ENCODE data around the gene ZIK1. TPM values are rescaled to one million over a fixed set of nuclear protein-coding genes. Genes with fewer than 3 reads are reported as not detected.

Gene ZIK1
- total and polyA plus RNA-seq, 2 of the 4 experiments (the other 2 are of a cell fraction): 4.1 to 11.8 TPM

DNA sequence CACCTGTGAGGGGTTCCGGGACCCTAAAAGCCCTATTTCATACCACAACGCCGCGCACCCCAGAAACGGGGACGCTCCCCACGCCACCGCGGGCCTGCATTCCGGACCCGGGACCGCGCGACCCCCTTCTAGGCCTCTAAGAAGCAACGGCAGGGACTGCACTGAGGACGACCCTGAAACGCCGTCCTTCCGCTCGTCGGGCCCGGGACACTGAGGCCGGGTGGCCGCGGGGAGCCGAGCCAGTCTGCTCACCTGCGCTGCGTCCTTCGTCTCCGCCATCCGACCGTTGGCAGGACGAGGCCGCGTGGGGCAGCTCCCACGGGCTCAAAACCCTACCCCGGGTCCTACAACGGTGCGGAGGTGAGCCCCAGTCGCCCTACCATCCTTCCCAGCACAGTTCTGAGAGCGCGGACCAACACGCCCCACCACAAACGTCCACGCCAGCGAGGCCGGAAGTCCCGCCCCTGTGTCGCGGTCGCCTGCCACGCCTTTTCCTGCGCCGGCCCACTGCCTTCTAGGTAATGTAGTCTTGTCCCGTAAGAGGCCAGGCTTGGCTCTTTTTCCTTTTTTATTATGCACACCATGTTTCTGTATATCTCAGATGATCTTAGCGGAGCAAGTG is 24.4 kb upstream of the ZIK1 start, which contains the start of gene ZNF550:
TSS of gene ZNF550 (minus strand) at position 460 of the 622 bp plus-strand sequence. CDS start at position 279, 181 bp downstream.
- Histone ChIP-seq H4K20me1 (ENCODE audit: insufficient read depth, low read length) (no peaks in the 10 kb centered on the region), H3K9me3 (ENCODE audit: control insufficient read depth, insufficient read depth, low read length) (peaks cover 14% of the 10 kb centered on the region), H3K14ac (replicated peaks; ENCODE audit: low read depth, low read length) (peak within 1 kb of the TSS; percentile 66), H2AK9ac (replicated peaks; ENCODE audit: low read depth, low read length, poor library complexity) (peak within 1 kb of the TSS; percentile 90), H3K4me2 (ENCODE audit: low read depth, low read length) (peak within 1 kb of the TSS; percentile 90), H2BK5ac (ENCODE audit: low read depth, low read length, poor library complexity, severe bottlenecking) (peak within 1 kb of the TSS; percentile 88), H2BK15ac (ENCODE audit: low read depth, low read length) (peak within 1 kb of the TSS; percentile 68; the same call in 1 of the 3 replicates), H3K27ac (ENCODE audit: insufficient read depth, low read length) (peak within 1 kb of the TSS; percentile 75), H3K79me1 (ENCODE audit: low read depth in 1 of 2, low read length in 2 of 2) (peaks cover 9 to 29% of the 10 kb centered on the region in 2 experiments; a peak in 3 of 4 replicates), H3K9me1 (ENCODE audit: insufficient read depth, low read length) (no peaks in the 10 kb centered on the region), H3K18ac (ENCODE audit: low read depth, low read length) (peak within 1 kb of the TSS; percentile 71), H3K9ac (ENCODE audit: low read depth, low read length) (peak within 1 kb of the TSS; percentile 91), H3K27me3 (ENCODE audit: control insufficient read depth, insufficient read depth, low read length) (no peaks in the 10 kb centered on the region), H3K4me1 (ENCODE audit: control insufficient read depth, insufficient read depth, low read length) (peaks cover 2% of the 10 kb centered on the region), H4K8ac (ENCODE audit: low read depth in 2 of 2, low read length in 2 of 2) (peak within 1 kb of the TSS; percentile 50 to 88), H2BK120ac (ENCODE audit: low read depth, low read length) (peak within 1 kb of the TSS; percentile 32; the same call in 1 of the 2 replicates), H3K4me3 (ENCODE audit: insufficient read depth, low read depth, low read length) (peak within 1 kb of the TSS; percentile 95), H2AK5ac (ENCODE audit: low read depth, low read length) (peak within 1 kb of the TSS; percentile 60), H2BK20ac (ENCODE audit: low read depth, low read length) (peak within 1 kb of the TSS; percentile 41; the same call in 1 of the 2 replicates), H3K36me3 (ENCODE audit: control insufficient read depth, insufficient read depth, low read length) (peaks cover 14% of the 10 kb centered on the region), H2AFZ (replicated peaks; ENCODE audit: low read length, poor library complexity) (peak within 1 kb of the TSS; percentile 97), H3K4ac (ENCODE audit: low read depth, low read length) (peak within 1 kb of the TSS; percentile 58), H4K91ac (ENCODE audit: insufficient read depth, low read depth, low read length) (peak within 1 kb of the TSS; percentile 58; the same call in 1 of the 2 replicates), H4K5ac (ENCODE audit: low read depth, low read length) (peak within 1 kb of the TSS; percentile 87), H3K23ac (ENCODE audit: low read depth, low read length) (peak within 1 kb of the TSS; percentile 70), H3K56ac (ENCODE audit: extremely low read depth, insufficient read depth, low read length) (no peak within 1 kb of the TSS)
- TF ChIP-seq CHD1 (IDR thresholded peaks at IDR 0.05; ENCODE audit: low read depth, low read length) (no peak), MAFK (IDR thresholded peaks at IDR 0.05; ENCODE audit: low read depth, low read length) (no peak), MXI1 (IDR thresholded peaks at IDR 0.05; ENCODE audit: borderline replicate concordance, low read depth, low read length) (peak; percentile 87), POLR2A (IDR thresholded peaks at IDR 0.05; ENCODE audit: low read depth, low read length) (peak; percentile 52; the same call in 1 of the 2 replicates), CEBPB (IDR thresholded peaks at IDR 0.05; ENCODE audit: low read depth, low read length) (no peak), RCOR1 (IDR thresholded peaks at IDR 0.05; ENCODE audit: insufficient replicate concordance, low read length) (no peak)
- TF ChIP-seq, protein P1, sequence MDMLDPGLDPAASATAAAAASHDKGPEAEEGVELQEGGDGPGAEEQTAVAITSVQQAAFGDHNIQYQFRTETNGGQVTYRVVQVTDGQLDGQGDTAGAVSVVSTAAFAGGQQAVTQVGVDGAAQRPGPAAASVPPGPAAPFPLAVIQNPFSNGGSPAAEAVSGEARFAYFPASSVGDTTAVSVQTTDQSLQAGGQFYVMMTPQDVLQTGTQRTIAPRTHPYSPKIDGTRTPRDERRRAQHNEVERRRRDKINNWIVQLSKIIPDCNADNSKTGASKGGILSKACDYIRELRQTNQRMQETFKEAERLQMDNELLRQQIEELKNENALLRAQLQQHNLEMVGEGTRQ (IDR thresholded peaks at IDR 0.05; ENCODE audit: low read depth, low read length): no peak
- WGBS, 2 experiments (ENCODE audit: extremely low coverage in 2 of 2, insufficient read length in 1 of 2): 0% methylated on average over 29 of the region's 56 CpGs; no CpG with 5 or more reads in 1 of the 2 experiments
- DNase-seq (peak; percentile 83), ATAC-seq (ENCODE audit: low read depth) (peak; percentile 98)
- dilution Hi-C loops (cut with HindIII; ENCODE audit: low sequenced_read_pairs, unreplicated experiment): no loop called here
- no TSS peak for BruUV-seq (replicated peaks)
- in situ Hi-C loops (cut with MboI; ENCODE audit: low sequenced_read_pairs): no loop called here
- intact Hi-C loops (cut with micrococcal nuclease): no loop called here
- ChIA-PET POLR2A (ENCODE audit: unreplicated experiment) (no interaction called here), CTCF (no interaction called here)

Data from IMR-90 (cell line).